Eye (tissue), 1 donor: Measurements from ENCODE around the gene GRIN3A.
A peak's percentile ranks its signal among the peaks of the same experiment; 100 is the strongest.

Source experiments
- DNase-seq: peaks from one replicate; pipeline ENCODE4 v3.0.0-alpha.2; 2015

GRIN3A gene

GRCh38 chr9:101705135-101705661 lies 33.2 kb downstream of the GRIN3A start:
- DNase-seq = peak; percentile 45

- no peak for DNase-seq
Measured at GRCh38 chr9:101702257-101702656, 36.2 kb downstream of the GRIN3A start.

GRCh38 chr9:101693546-101694336 lies 44.7 kb downstream of the GRIN3A start:
- no peak for DNase-seq

GRCh38 chr9:101691657-101692056 lies 46.8 kb downstream of the GRIN3A start:
- DNase-seq = no peak

GRCh38 chr9:101689039-101689438 lies 49.4 kb downstream of the GRIN3A start:
- DNase-seq = no peak

- DNase-seq = no peak
Measured at GRCh38 chr9:101684665-101685064, 53.8 kb downstream of the GRIN3A start.

- no peak for DNase-seq
Measured at GRCh38 chr9:101683236-101683635, 55.2 kb downstream of the GRIN3A start.

GRCh38 chr9:101677861-101678260 lies 60.6 kb downstream of the GRIN3A start:
- no peak for DNase-seq

- DNase-seq = no peak
Measured at GRCh38 chr9:101675341-101675740, 63.1 kb downstream of the GRIN3A start.

GRCh38 chr9:101674165-101674564 lies 64.3 kb downstream of the GRIN3A start:
- DNase-seq = no peak

GRCh38 chr9:101673642-101674041 lies 64.8 kb downstream of the GRIN3A start:
- DNase-seq = no peak

- no peak for DNase-seq
Measured at GRCh38 chr9:101671567-101671966, 66.9 kb downstream of the GRIN3A start.

GRCh38 chr9:101668421-101668820 lies 70.0 kb downstream of the GRIN3A start:
- no peak for DNase-seq

GRCh38 chr9:101664453-101664852 lies 74.0 kb downstream of the GRIN3A start:
- no peak for DNase-seq

GRCh38 chr9:101652601-101653175 lies 85.8 kb downstream of the GRIN3A start:
- DNase-seq = no peak

- DNase-seq = no peak
Measured at GRCh38 chr9:101650142-101650541, 88.3 kb downstream of the GRIN3A start.

- DNase-seq = no peak
Measured at GRCh38 chr9:101648493-101648892, 90.0 kb downstream of the GRIN3A start.

- no peak for DNase-seq
Measured at GRCh38 chr9:101639785-101640665, 98.4 kb downstream of the GRIN3A start.

- DNase-seq = no peak
Measured at GRCh38 chr9:101639311-101639710, 99.1 kb downstream of the GRIN3A start.

GRCh38 chr9:101636247-101636646 lies 102.2 kb downstream of the GRIN3A start:
- DNase-seq = no peak

GRCh38 chr9:101635473-101635872 lies 103.0 kb downstream of the GRIN3A start:
- DNase-seq = no peak

- no peak for DNase-seq
Measured at GRCh38 chr9:101634741-101635409, 103.6 kb downstream of the GRIN3A start.

- no peak for DNase-seq
Measured at GRCh38 chr9:101632611-101633010, 105.8 kb downstream of the GRIN3A start.
